A549 (cell line): ENCODE results near the gene MRPL12. TPM values are rescaled to one million over a fixed set of nuclear protein-coding genes. Genes with fewer than 3 reads are reported as not detected.

ENCODE experiments used
- ATAC-seq, 2 experiments: fragments of 200-7000 bp in 1 of 2; fragments of >200 bp in 1 of 2; cut with Nextera tagmentation in 1 of 2; cut with Tn5 transposase in 1 of 2; 3 replicates each; pipeline versions ENCODE4 v1.8.0 to v1.9.1; 2018 to 2020; ENCODE audit warnings: mild to moderate bottlenecking in 1 of 2, moderate library complexity in 1 of 2
- CTCF ChIA-PET: fragments of 300-600 bp; sonication (Branson Sonifier 250); formaldehyde crosslinking; extraction: SDS; loops from one replicate; lab custom pipeline; 2021; ENCODE audit warnings: antibody characterized with exemption, inconsistent platforms; lab: Yijun Ruan, JAX
- POLR2A ChIA-PET: fragments of 350-600 bp; formaldehyde crosslinking; extraction: SDS; loops from one replicate; lab custom pipeline; 2021; ENCODE audit warnings: antibody characterized with exemption, inconsistent platforms; lab: Yijun Ruan, JAX
- DNase-seq, 2 experiments: peaks; one replicate each; pipeline versions ENCODE4 v3.0.0 to v3.0.0-alpha.2; 2011 to 2016; ENCODE audit warnings: low read depth in 1 of 2, low spot score in 1 of 2
- FAIRE-seq: peaks from 2 replicates; lab custom pipeline; 2011; peaks lifted over from hg19 to GRCh38; lab: Jason Lieb, UNC
- H3K27ac ChIP-seq, 2 experiments: fragments of >200 bp; sonication (Bioruptor Twin); formaldehyde crosslinking; 3 replicates each; pipeline ENCODE4 v1.5.1; 2016 to 2017
- H3K4me1 ChIP-seq: fragments of >200 bp; sonication (Bioruptor Twin); formaldehyde crosslinking; 3 replicates; pipeline ENCODE4 v1.6.1; 2016
- H3K4me2 ChIP-seq: fragments of >200 bp; sonication (Bioruptor Twin); formaldehyde crosslinking; 3 replicates; pipeline ENCODE4 v1.6.1; 2016
- H3K4me3 ChIP-seq: fragments of >200 bp; sonication (Bioruptor Twin); formaldehyde crosslinking; 3 replicates; pipeline ENCODE4 v1.5.1; 2016
- H3K9me3 ChIP-seq: fragments of >200 bp; sonication (Bioruptor Twin); formaldehyde crosslinking; 3 replicates; pipeline ENCODE4 v1.6.1; 2016
- ATOH8 ChIP-seq: fragments of 250-450 bp; sonication (Bioruptor Pico); IDR thresholded peaks from 2 replicates; pipeline ENCODE4 v1.5.0; 2020; ENCODE audit warnings: low read depth, mild to moderate bottlenecking, moderate library complexity
- CHD2 ChIP-seq: fragments of 150-350 bp; IDR thresholded peaks from 2 replicates; pipeline ENCODE4 v1.6.1; 2014; ENCODE audit warnings: low read length; ENCODE audit not compliant: partially characterized antibody
- CHD4 ChIP-seq: fragments of 200-600 bp; sonication (generic); IDR thresholded peaks from 2 replicates; pipeline ENCODE4 v1.6.1; 2016; ENCODE audit warnings: antibody characterized with exemption, mild to moderate bottlenecking, borderline replicate concordance
- EHF ChIP-seq: fragments of 250-450 bp; sonication (Bioruptor Pico); IDR thresholded peaks from 2 replicates; pipeline ENCODE4 v1.5.0; 2020; ENCODE audit warnings: mild to moderate bottlenecking
- EP300 ChIP-seq, 2 experiments: fragments of >200 bp; sonication (Bioruptor Twin); formaldehyde crosslinking; IDR thresholded peaks; 2 replicates in 1 of 2; 3 replicates in 1 of 2; pipeline ENCODE4 v1.6.1; 2016 to 2017
- FOSL2 ChIP-seq, 2 experiments: fragments of 450-650 bp in 1 of 2; fragments of >200 bp in 1 of 2; sonication (Bioruptor Twin) in 1 of 2; formaldehyde crosslinking; IDR thresholded peaks; 2 replicates each; pipeline versions ENCODE4 v1.5.0 to v1.6.1; 2016 to 2020; ENCODE audit warnings: mild to moderate bottlenecking in 1 of 2, moderate library complexity in 1 of 2
- HES2 ChIP-seq: fragments of >200 bp; sonication (Bioruptor Twin); formaldehyde crosslinking; IDR thresholded peaks from 2 replicates; pipeline ENCODE4 v1.6.1; 2016
- HMGXB4 ChIP-seq: fragments of 250-450 bp; sonication (Bioruptor Pico); IDR thresholded peaks from 2 replicates; pipeline ENCODE4 v1.5.0; 2021; ENCODE audit warnings: mild to moderate bottlenecking, moderate library complexity, borderline replicate concordance
- HOXB13 ChIP-seq: fragments of 250-450 bp; sonication (Bioruptor Pico); IDR thresholded peaks from 2 replicates; pipeline ENCODE4 v1.5.0; 2020; ENCODE audit warnings: low read depth, mild to moderate bottlenecking, moderate library complexity
- HOXB5 ChIP-seq: fragments of 250-450 bp; sonication (Bioruptor Pico); IDR thresholded peaks from 2 replicates; pipeline ENCODE4 v1.5.0; 2020; ENCODE audit warnings: mild to moderate bottlenecking, moderate library complexity
- JUNB ChIP-seq: fragments of >200 bp; sonication (Bioruptor Twin); formaldehyde crosslinking; IDR thresholded peaks from 2 replicates; pipeline ENCODE4 v1.6.1; 2016
- KDM1A ChIP-seq: fragments of 200-600 bp; sonication (generic); IDR thresholded peaks from 2 replicates; pipeline ENCODE4 v1.6.1; 2016; ENCODE audit warnings: low read depth, mild to moderate bottlenecking
- MAFK ChIP-seq: fragments of 450-650 bp; IDR thresholded peaks from 2 replicates; pipeline ENCODE4 v1.6.1; 2014; ENCODE audit not compliant: partially characterized antibody
- MAX ChIP-seq: IDR thresholded peaks from 2 replicates; pipeline ENCODE4 v1.6.1; 2012
- NFE2L2 ChIP-seq: fragments of 150-350 bp; conservative IDR thresholded peaks from 2 replicates; pipeline ENCODE4 v1.6.1; 2014; ENCODE audit warnings: low read length
- PBX3 ChIP-seq: IDR thresholded peaks from 2 replicates; pipeline ENCODE4 v1.6.1; 2012
- POLR2A ChIP-seq: IDR thresholded peaks from 2 replicates; pipeline ENCODE4 v1.6.1; 2012; ENCODE audit warnings: mild to moderate bottlenecking, low read length
- REST ChIP-seq: fragments of 200-600 bp; sonication (generic); IDR thresholded peaks from 2 replicates; pipeline ENCODE4 v1.6.1; 2016; ENCODE audit warnings: antibody characterized with exemption, mild to moderate bottlenecking, moderate library complexity
- USF2 ChIP-seq: fragments of 450-650 bp; IDR thresholded peaks from 2 replicates; pipeline ENCODE4 v1.6.1; 2014; ENCODE audit warnings: antibody characterized with exemption
- ZFP36 ChIP-seq: fragments of 450-650 bp; IDR thresholded peaks from 2 replicates; pipeline ENCODE4 v1.6.1; 2014; ENCODE audit warnings: borderline replicate concordance; ENCODE audit not compliant: partially characterized antibody
- whole genome bisulfite sequencing: methylation state at CpG from one replicate; pipeline ENCODE4 v1.1.6; 2017; ENCODE audit errors: missing lambda C conversion rate; 5-methylcytosine and 5-hydroxymethylcytosine counted together
- polyA plus RNA-seq, 4 experiments: library from polyadenylated mRNA; depleted of rRNA in 3 of 4; stranded (reverse); fragments of >200 nt; fragmentation: RNase III in 1 of 4; extraction: RNeasy Plus Mini Kit Qiagen cat#74134 plus additional on column Dnase treatment in 1 of 4; gene quantifications; 2 replicates in 3 of 4; 3 replicates in 1 of 4; pipeline ENCODE4 v1.2.3, GENCODE V29; 2011 to 2017

MRPL12 gene
- polyA plus RNA-seq, 2 of the 4 experiments (the other 2 are of a cell fraction): 161 to 215 TPM

GRCh38 chr17:81722184-81723120 lies 19.3 kb downstream of the MRPL12 start:
- FAIRE-seq (no peak), ATAC-seq (peak; percentile 29 to 40; a peak in 5 of 6 replicates), DNase-seq (no peak)
- ChIA-PET CTCF (interaction anchor here (0.6 to 7.7 kb wide), 7 partner anchors 8 to 99 kb away, joined by 3 to 55 read pairs (median 4); partner anchors contain the start of gene SLC25A10), POLR2A (interaction anchor here (3.5 kb wide), 1 partner anchor 10 kb away, joined by 18 read pairs; the partner anchor contains the start of gene SLC25A10)
- Histone ChIP-seq H3K4me1 (peaks cover 19% of the 10 kb centered on the region), H3K4me3 (no peak overlapping the region), H3K27ac (peak overlapping the region in 1 of 2 experiments; percentile 72; a peak in 3 of 6 replicates), H3K4me2 (no peak overlapping the region), H3K9me3 (no peaks in the 10 kb centered on the region)
- WGBS: 69% methylated on average over 9 of the region's 10 CpGs
- TF ChIP-seq NFE2L2 (0 out of 2 replicates have a peak, but pooled peaks have one; percentile 17), PBX3 (no peak), MAX (0 out of 2 replicates have a peak, but pooled peaks have one; percentile 5), MAFK (peak; percentile 100), HES2 (no peak)

GRCh38 chr17:81723651-81724209 lies 20.6 kb downstream of the MRPL12 start:
- DNase-seq: no peak
- Histone ChIP-seq H3K27ac (no peak overlapping the region), H3K9me3 (no peaks in the 10 kb centered on the region), H3K4me2 (peak overlapping the region; percentile 15), H3K4me1 (peaks cover 24% of the 10 kb centered on the region), H3K4me3 (no peak overlapping the region)
- 40% methylated on average over 12 of the region's 12 CpGs for WGBS
- POLR2A ChIA-PET: interaction anchor here (0.6 to 3.5 kb wide), 2 partner anchors 11 to 108 kb away, joined by 5 to 18 read pairs; partner anchors contain the start of gene SLC25A10
- peak; percentile 12 to 45; a peak in 4 of 6 replicates for ATAC-seq
- FAIRE-seq: no peak
- no peak for TF ChIP-seq EHF (CRISPR knock-in tag)
- 0 out of 2 replicates have a peak, but pooled peaks have one; percentile 9 for TF ChIP-seq POLR2A
- CTCF ChIA-PET: interaction anchor here (1.4 to 7.7 kb wide), 3 partner anchors 9 to 139 kb away, joined by 3 to 55 read pairs (median 16); no protein-coding TSS in a partner anchor

- ChIA-PET CTCF (interaction anchor here (1.0 to 7.7 kb wide), 3 partner anchors 9 to 142 kb away, joined by 3 to 55 read pairs (median 16); no protein-coding TSS in a partner anchor), POLR2A (interaction anchor here (0.6 kb wide), 1 partner anchor 108 kb away, joined by 3 read pairs; no protein-coding TSS in a partner anchor)
- no peak for ATAC-seq
- DNase-seq: no peak
- no peak overlapping the region for H3K27ac ChIP-seq
- no peak for FAIRE-seq
- no peak overlapping the region for H3K4me3 ChIP-seq
- WGBS: 88% methylated on average over 9 of the region's 9 CpGs
- peaks cover 24% of the 10 kb centered on the region for H3K4me1 ChIP-seq
- no peaks in the 10 kb centered on the region for H3K9me3 ChIP-seq
- H3K4me2 ChIP-seq: no peak overlapping the region
- TF ChIP-seq HOXB13 (CRISPR knock-in tag): no peak
- TF ChIP-seq HMGXB4 (CRISPR knock-in tag): no peak
- no peak for TF ChIP-seq HOXB5 (CRISPR knock-in tag)
- no peak for TF ChIP-seq EP300 (IDR thresholded peaks at IDR 0.05)
- TF ChIP-seq USF2: no peak
- TF ChIP-seq EHF (CRISPR knock-in tag): no peak
- TF ChIP-seq CHD4: no peak
- no peak for TF ChIP-seq KDM1A
- TF ChIP-seq CHD2: no peak
- no peak for TF ChIP-seq ATOH8 (CRISPR knock-in tag)
- no peak for TF ChIP-seq FOSL2 (IDR thresholded peaks at IDR 0.05)
- no peak for TF ChIP-seq FOSL2 (CRISPR knock-in tag; IDR thresholded peaks at IDR 0.05)
- no peak for TF ChIP-seq JUNB
- TF ChIP-seq ZFP36: no peak
- no peak for TF ChIP-seq REST
- TF ChIP-seq MAFK: no peak
Observed at GRCh38 chr17:81725439-81725838, 22.3 kb downstream of the MRPL12 start.
